LNCaP clone FGC (cell line): ENCODE measurements around the gene TOP2A.

Source experiments
- DNase-seq: peaks from one replicate; pipeline ENCODE4 v3.0.0-alpha.2; 2011; ENCODE audit warnings: low read depth
- H3K4me3 ChIP-seq: 2 replicates; pipeline ENCODE4 v1.5.1; 2011; ENCODE audit warnings: mild to moderate bottlenecking, low read depth, low read length, control low read depth
- TF ChIP-seq, protein P1 (sequence below): IDR thresholded peaks from 2 replicates; pipeline ENCODE4 v1.5.1; 2012; ENCODE audit warnings: mild to moderate bottlenecking; ENCODE audit not compliant: control insufficient read depth, insufficient read depth; ENCODE audit errors: extremely low read depth

The TOP2A gene

DNA sequence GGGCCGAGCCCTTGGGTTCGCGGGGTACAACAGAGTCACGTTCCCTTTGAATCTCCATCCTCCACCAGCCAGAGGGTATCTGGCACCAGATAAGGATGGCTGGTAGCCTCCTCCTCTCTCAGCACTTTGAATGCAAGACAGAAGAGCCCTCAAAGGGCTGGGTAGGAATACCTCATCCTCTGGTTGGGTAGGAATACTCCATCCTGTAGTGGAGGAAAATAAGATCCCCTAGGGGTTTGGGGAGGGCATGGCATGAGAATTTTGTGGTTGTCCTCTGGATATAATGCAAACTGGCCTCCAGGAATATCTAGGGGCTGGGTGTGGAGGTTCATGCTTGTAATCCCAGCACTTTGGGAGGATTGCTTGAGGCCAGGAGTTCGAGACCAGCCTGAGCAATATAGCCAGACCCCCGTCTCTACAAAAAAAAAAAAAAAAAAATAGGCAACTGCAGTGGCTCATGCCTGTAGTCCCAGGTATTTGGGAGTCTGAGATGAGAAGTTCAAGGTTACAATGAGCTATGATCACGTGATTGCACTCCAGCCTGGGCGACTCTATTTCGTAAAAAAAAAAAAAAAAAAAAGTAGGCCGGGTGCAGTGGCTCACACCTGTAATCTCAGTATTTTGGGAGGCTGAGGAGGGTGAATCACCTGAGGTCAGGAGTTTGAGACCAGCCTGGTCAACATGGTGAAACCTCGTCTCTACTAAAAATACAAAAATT lies 28.2 kb upstream of the TOP2A start:
- TF ChIP-seq, protein P1, sequence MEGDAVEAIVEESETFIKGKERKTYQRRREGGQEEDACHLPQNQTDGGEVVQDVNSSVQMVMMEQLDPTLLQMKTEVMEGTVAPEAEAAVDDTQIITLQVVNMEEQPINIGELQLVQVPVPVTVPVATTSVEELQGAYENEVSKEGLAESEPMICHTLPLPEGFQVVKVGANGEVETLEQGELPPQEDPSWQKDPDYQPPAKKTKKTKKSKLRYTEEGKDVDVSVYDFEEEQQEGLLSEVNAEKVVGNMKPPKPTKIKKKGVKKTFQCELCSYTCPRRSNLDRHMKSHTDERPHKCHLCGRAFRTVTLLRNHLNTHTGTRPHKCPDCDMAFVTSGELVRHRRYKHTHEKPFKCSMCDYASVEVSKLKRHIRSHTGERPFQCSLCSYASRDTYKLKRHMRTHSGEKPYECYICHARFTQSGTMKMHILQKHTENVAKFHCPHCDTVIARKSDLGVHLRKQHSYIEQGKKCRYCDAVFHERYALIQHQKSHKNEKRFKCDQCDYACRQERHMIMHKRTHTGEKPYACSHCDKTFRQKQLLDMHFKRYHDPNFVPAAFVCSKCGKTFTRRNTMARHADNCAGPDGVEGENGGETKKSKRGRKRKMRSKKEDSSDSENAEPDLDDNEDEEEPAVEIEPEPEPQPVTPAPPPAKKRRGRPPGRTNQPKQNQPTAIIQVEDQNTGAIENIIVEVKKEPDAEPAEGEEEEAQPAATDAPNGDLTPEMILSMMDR: no peak

DNA sequence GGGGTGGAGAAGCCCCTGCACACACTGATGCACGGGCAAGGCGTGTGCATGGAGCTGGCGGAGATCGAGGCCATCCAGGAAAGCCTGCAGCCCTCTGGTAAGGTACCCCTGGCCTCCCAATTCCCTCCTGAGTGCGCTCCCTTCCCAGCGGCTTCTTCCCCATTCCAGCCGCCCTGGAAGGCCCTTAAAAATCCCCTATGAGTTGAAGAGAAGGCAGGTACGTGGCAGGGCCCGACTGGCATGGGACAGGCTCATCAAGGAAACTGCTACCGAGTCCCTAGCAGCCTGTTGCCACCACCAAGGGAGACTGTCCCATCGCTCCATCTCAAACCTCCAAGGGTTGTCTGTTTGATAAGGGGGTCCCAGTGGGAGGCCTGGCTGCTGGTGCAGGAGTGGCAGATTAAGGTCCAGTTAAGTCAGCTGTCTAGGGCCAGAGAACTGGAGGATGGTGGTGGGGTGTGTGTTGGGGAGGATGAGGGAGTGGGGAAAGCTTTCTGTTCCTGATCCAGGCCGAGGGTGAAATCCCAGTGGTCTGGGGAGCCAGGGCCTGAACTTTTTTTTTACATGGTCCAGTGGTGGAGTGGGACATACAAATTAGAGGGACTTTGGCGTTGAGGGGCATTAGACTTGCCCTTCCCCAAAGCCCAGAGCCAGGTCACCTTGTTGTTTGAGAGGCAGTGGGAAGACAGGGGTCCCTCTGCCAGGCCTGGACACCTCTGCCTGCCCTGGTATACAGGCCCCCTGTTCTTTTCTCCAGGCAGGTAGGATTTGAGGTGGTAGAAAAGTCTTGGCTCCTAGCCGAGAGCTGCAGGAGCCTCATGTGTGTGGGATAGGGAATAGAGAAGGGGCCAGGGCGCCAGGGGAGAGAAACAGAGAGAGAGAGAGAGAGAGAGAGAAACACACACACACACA lies 26.5 kb upstream of the TOP2A start:
- H3K4me3 ChIP-seq: no peak overlapping the region
- no peak for DNase-seq
- TF ChIP-seq, protein P1: no peak

More for the DNA sequence above, 28.2 kb upstream of the TOP2A start:
- no peak for DNase-seq
- no peak overlapping the region for H3K4me3 ChIP-seq

DNA sequence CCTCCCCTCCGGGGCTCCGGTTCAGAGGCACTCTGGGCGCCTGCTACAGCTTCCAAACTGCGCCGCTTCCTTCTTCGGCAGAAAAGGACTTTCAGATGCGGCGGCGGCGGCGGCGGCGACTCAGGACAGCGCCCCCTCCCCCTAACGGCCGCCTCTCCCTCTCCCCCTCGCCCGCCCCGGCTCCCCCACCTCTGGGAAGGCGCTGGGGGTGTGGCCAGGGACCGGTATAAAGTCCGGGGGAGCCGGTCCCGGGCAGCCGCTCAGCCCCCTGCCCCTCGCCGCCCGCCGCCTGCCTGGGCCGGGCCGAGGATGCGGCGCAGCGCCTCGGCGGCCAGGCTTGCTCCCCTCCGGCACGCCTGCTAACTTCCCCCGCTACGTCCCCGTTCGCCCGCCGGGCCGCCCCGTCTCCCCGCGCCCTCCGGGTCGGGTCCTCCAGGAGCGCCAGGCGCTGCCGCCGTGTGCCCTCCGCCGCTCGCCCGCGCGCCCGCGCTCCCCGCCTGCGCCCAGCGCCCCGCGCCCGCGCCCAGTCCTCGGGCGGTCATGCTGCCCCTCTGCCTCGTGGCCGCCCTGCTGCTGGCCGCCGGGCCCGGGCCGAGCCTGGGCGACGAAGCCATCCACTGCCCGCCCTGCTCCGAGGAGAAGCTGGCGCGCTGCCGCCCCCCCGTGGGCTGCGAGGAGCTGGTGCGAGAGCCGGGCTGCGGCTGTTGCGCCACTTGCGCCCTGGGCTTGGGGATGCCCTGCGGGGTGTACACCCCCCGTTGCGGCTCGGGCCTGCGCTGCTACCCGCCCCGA lies 25.7 kb upstream of the TOP2A start, which contains the start of gene IGFBP4:
TSS of gene IGFBP4 (plus strand) at position 255 of the 792 bp plus-strand sequence. CDS start at position 541, 286 bp downstream.
- TF ChIP-seq, protein P1: peak; percentile 55
- no peak within 1 kb of the TSS for H3K4me3 ChIP-seq
- no peak for DNase-seq

- H3K4me3 ChIP-seq: no peak overlapping the region
- TF ChIP-seq, protein P1: no peak
- no peak for DNase-seq
These were observed 24.9 kb upstream of the TOP2A start for GRCh38 chr17:40442392-40443195.

- TF ChIP-seq, protein P1: no peak
- no peak for DNase-seq
- no peak overlapping the region for H3K4me3 ChIP-seq
These were observed 22.5 kb upstream of the TOP2A start for GRCh38 chr17:40440166-40440565.
